Astrocyte of the cerebellum (primary cell): ENCODE data around the gene TMEM61.

Experiments used
- DNase-seq: peaks from one replicate; pipeline ENCODE4 v3.0.0-alpha.2; 2011; ENCODE audit warnings: low read depth
- H3K4me3 ChIP-seq: 2 replicates; pipeline ENCODE4 v1.5.1; 2011; ENCODE audit warnings: mild to moderate bottlenecking, low read depth, low read length, moderate library complexity
- CTCF ChIP-seq: IDR thresholded peaks from 2 replicates; pipeline ENCODE4 v1.5.1; 2012; ENCODE audit warnings: low read length, low read depth, moderate library complexity, mild to moderate bottlenecking; ENCODE audit errors: missing control alignments
- in situ Hi-C: cut with HindIII; loops from 2 replicates; pipeline ENCODE4 v1.10.0; 2017; ENCODE audit warnings: low sequenced_read_pairs

TMEM61 gene

GRCh38 chr1:54969879-54970278 is 10.5 kb upstream of the TMEM61 start:
- H3K4me3 ChIP-seq = no peak overlapping the region
- in situ Hi-C loops = no loop called here
- no peak for DNase-seq
- TF ChIP-seq CTCF = no peak

GRCh38 chr1:54970901-54971300 is 9.5 kb upstream of the TMEM61 start:
- no peak for DNase-seq
- no peak for TF ChIP-seq CTCF
- H3K4me3 ChIP-seq = no peak overlapping the region
- in situ Hi-C loops = no loop called here

GRCh38 chr1:54971317-54971791 is 9.1 kb upstream of the TMEM61 start:
- DNase-seq = no peak
- TF ChIP-seq CTCF = no peak
- H3K4me3 ChIP-seq = no peak overlapping the region
- in situ Hi-C loops = no loop called here

GRCh38 chr1:54972436-54972835 is 8.0 kb upstream of the TMEM61 start:
- DNase-seq = no peak
- in situ Hi-C loops = no loop called here
- H3K4me3 ChIP-seq = no peak overlapping the region
- no peak for TF ChIP-seq CTCF

GRCh38 chr1:54973205-54973921 is 7.1 kb upstream of the TMEM61 start:
- in situ Hi-C loops = no loop called here
- DNase-seq = no peak
- H3K4me3 ChIP-seq = no peak overlapping the region
- peak; percentile 64 for TF ChIP-seq CTCF

GRCh38 chr1:54975356-54976108 is 4.9 kb upstream of the TMEM61 start:
- H3K4me3 ChIP-seq = no peak overlapping the region
- in situ Hi-C loops = no loop called here
- DNase-seq = no peak
- no peak for TF ChIP-seq CTCF
